Bronchial epithelial cell (primary cell): Measurements from ENCODE around the gene DELE1. TPM values are rescaled to one million over a fixed set of nuclear protein-coding genes. Genes with fewer than 3 reads are reported as not detected.
A peak's percentile ranks its signal among the peaks of the same experiment; 100 is the strongest.

Experiments
- DNase-seq: peaks from one replicate; pipeline ENCODE4 v3.0.0-alpha.2; 2010; ENCODE audit warnings: low read depth
- FAIRE-seq: peaks from 2 replicates; lab custom pipeline; 2011; peaks lifted over from hg19 to GRCh38; lab: Jason Lieb, UNC
- H3K27me3 ChIP-seq: 2 replicates; pipeline ENCODE4 v1.5.1; 2011; ENCODE audit warnings: low read length; ENCODE audit not compliant: control insufficient read depth, insufficient read depth
- H3K36me3 ChIP-seq: 2 replicates; pipeline ENCODE4 v1.5.1; 2011; ENCODE audit warnings: low read length; ENCODE audit not compliant: control insufficient read depth, insufficient read depth
- H3K4me3 ChIP-seq: 2 replicates; pipeline ENCODE4 v1.5.1; 2011; ENCODE audit warnings: mild to moderate bottlenecking, low read depth, low read length, control low read depth
- CTCF ChIP-seq: IDR thresholded peaks from 2 replicates; pipeline ENCODE4 v1.5.1; 2011; ENCODE audit warnings: mild to moderate bottlenecking, moderate library complexity, low read length, control low read depth, inconsistent platforms; ENCODE audit not compliant: insufficient read depth, severe bottlenecking
- total RNA-seq: library from RNA; depleted of rRNA; stranded (reverse); fragments of >200 nt; gene quantifications from 2 replicates; pipeline ENCODE4 v1.2.1, GENCODE V29; 2014

DELE1 gene
- total RNA-seq, 1 donor from 2014 or later: 14.0 TPM

DNA sequence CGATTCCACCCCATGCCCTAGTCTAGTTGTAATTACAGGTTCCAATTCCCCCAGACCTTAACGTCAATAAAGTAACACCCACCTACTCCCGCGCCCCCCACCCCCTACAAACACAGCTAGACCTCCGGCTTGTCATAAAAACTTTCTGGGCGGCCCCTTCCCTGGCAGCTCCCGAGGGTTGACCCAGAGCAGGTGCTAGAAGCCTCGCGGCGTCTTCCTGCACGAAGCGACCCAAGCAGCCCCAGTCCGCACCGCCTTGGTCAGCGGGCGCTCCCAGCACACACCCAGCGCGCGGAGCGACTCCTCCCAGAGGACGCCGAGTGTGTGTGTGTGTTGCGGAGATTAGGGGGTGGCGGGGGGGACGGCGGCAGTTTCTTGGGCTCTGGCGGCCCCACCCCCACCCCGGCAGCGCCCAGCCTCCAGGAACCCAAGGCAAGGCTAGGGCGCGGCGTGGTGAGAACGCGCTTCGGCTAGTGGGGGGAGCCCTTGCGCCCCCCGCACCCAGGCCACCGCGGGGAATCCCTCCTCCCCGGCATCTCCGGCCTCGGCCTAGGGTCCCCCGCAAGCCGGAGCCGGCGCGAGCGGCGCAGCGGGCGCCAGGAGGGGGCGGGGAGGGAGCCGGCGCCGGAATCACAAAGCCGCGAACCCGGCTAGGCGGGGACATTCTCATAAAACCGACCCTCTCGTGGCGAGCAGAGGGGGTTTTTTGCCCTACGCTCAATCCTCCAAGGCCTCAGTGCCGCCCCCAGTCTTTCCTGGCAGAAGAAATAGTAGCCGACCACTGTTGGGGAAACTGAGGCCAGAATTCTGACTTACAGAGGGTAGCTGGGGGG lies 47.7 kb upstream of the DELE1 start:
- no peak for TF ChIP-seq CTCF
- H3K4me3 ChIP-seq: peak overlapping the region; percentile 73
- H3K36me3 ChIP-seq: no peaks in the 10 kb centered on the region
- H3K27me3 ChIP-seq: no peaks in the 10 kb centered on the region
- DNase-seq: peak; percentile 17
- no peak for FAIRE-seq

DNA sequence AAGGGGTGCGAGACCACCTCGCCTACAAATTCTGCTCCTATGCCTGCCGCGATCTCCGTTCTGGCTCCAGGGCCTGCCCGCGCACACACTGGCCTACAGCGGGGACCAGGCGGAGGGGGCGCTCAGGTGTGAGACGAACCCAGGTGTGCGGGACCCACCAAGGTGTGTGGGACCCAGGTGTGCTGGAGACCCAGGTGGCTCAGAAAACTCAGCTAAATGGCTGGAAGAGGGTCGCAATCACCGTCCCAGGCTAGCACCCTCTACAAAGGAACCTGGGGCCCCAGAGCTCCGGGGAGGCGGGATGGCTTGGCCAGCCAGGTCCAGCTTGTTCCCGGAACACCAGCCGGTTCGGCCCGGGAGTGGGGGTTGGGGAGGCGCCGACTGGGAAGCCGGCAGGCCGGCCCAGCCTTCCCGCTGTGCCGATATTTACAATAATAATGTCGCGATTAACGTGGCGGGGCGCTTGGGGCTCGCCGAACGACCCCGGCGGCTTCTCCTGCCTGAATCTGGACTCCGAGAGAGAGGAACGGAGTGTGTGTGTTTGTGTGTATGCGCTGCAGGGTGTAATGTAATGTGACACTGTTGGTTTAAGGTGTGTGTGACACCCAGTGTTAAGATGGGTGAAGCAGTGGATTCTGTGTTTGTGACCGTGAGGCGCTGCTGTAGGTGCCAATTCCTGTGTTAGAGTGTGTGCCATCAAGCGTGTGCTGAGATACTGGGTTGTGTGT lies 46.9 kb upstream of the DELE1 start:
- Histone ChIP-seq H3K4me3 (peak overlapping the region; percentile 73), H3K36me3 (no peaks in the 10 kb centered on the region), H3K27me3 (peaks cover 2% of the 10 kb centered on the region)
- no peak for TF ChIP-seq CTCF
- FAIRE-seq (no peak), DNase-seq (peak; percentile 28)

DNA sequence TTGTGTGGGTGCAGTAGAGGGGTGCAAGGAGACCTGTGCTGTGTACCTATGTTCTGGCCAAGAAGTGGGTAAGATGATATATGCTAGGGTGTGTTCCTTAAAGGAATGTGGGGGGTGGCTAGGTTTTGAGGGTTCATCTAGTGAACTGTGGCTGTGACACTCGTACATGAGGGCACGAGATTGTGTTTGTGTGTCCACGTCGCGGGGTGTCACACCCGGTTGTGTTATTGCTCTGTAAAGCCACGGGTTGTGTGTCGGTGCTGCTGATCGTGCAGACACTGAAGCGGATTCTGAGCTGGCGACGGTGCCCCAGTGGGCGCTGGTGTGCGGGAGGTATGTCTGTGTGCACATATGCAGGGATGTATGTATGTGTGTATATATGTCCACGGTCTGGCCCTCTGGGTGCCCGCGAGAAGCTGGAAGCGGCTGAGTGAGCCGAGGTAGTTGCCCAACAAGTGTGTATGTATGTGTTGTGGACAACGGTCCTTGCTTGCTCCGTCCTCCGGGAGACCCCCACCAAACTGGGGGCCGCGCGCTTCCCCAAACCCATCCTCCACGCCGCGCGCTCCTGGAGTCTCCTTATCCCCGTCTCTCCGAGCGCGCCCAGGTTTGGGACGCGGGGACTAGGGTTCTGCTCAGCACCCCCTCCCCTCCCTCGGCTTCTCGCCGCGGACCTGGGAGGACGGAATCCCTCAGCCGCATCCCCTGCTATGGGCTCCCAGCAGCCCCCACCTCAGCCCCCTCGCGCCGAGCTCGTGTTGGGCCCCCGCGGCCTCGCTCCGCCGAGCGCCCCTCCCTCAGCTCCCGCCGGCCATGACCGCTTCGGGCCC lies 46.1 kb upstream of the DELE1 start:
- DNase-seq: peak; percentile 33
- H3K27me3 ChIP-seq: peaks cover 4% of the 10 kb centered on the region
- H3K4me3 ChIP-seq: peak overlapping the region; percentile 73
- peak; percentile 97 for FAIRE-seq
- no peak for TF ChIP-seq CTCF
- H3K36me3 ChIP-seq: no peaks in the 10 kb centered on the region

DNA sequence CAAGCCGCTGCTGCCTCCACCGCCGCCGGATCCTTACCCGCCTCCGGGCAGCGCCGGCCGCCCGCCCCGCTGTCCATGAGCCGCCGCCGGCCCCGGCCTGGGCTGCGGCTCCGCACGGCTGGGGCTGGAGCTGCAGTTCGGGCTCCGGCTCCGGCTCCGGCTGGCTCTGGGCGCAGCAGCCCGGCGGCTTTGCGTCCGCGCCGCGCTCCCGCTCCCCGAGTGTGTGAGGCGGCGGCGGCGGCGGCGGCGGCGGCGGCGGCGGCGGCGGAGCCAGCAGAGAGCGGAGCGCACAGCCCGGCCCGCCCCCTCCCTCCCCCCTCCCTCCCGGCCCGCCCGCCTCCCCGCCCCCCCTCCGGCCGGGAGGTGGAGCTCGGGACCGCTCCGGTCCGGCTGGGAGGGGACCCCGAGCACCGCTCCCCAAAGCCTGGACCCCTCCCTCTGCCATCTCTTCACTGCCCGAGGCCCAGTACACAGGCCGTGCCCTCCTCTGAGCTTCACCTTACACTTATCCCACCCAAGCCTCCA lies 45.4 kb upstream of the DELE1 start, which contains the start of gene PCDH1:
Gene PCDH1, minus strand, starts transcription at position 225 of the 525 bp plus-strand sequence. Its CDS starts 148 bp downstream, at position 77.
- TF ChIP-seq CTCF: no peak
- no peaks in the 10 kb centered on the region for H3K36me3 ChIP-seq
- H3K4me3 ChIP-seq: peak within 1 kb of the TSS; percentile 73
- peaks cover 5% of the 10 kb centered on the region for H3K27me3 ChIP-seq
- DNase-seq (no peak), FAIRE-seq (no peak)

GRCh38 chr5:141878711-141879425 lies 44.8 kb upstream of the DELE1 start:
- peaks cover 8% of the 10 kb centered on the region for H3K27me3 ChIP-seq
- peak; percentile 89 for DNase-seq
- no peaks in the 10 kb centered on the region for H3K36me3 ChIP-seq
- peak; percentile 87 for FAIRE-seq
- TF ChIP-seq CTCF: peak; percentile 98
- peak overlapping the region; percentile 41 for H3K4me3 ChIP-seq
